Stimulated activated CD4-positive, alpha-beta T cell treated with anti-CD3 and anti-CD28 coated beads, Interleukin-1b, Interleukin-23, amount 100 ng/mL, for 48 hours (primary cell): ENCODE data around the gene CHST12.

Source experiments
- DNase-seq: peaks from one replicate; pipeline ENCODE4 v3.0.0-alpha.2; 2020

CHST12 gene

DNA sequence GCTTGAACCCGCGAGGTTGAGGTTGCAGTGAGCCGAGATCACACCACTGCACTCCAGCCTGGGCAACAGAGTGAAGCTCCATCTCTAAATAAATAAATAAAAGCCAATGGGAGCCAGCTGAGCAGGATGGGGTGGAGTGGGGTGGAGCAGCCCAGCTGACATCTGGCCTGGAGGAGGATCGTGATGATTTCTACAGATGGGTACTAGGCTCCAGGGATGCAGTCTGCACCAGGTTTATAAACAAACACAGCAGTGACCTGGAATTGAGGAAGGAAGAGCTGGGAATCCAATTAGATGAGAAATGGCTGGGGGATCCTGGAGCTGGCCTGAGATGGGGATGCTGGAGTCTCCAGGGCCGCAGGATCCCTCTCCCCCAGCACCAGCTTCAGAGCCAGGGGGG lies 80.1 kb downstream of the CHST12 start:
- no peak for DNase-seq

DNA sequence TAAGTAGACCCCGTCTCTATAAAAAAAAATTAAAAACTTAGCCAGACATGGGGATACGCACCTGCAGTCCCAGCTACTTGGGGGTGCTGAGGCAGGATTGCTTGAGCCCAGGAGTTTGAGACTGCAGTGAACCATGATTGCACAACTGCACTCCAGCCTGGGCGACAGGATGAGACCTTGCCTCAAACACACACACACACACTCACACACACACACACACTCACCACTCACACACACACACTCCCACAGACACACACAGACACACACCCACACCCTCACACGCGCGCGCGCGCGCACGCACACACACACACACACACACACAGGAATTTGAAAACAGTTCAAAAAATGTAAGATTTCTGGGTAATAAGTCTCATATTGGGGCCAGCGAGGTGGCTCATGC lies 81.5 kb downstream of the CHST12 start:
- DNase-seq: no peak

- no peak for DNase-seq
These were observed 84.3 kb downstream of the CHST12 start for GRCh38 chr7:2487586-2488271.

DNA sequence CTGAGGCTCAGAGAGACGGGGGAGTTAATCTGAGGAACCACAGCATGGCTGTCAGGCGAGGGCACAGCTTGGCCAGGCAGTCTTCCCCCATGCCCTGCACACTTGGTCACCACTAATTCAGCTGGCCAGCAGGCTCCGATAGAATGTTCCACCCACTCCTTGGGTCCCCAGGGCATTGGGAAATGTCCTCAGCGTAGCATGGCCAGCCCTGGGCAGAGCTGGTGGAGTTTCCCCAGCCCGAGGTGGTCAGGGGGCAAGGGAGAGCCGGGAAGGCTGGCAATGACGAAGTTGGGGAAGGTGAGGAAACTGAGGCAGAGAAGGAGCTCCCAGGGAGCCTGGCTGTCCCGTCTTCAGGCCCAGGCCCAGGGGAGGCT lies 84.8 kb downstream of the CHST12 start:
- DNase-seq: no peak

DNA sequence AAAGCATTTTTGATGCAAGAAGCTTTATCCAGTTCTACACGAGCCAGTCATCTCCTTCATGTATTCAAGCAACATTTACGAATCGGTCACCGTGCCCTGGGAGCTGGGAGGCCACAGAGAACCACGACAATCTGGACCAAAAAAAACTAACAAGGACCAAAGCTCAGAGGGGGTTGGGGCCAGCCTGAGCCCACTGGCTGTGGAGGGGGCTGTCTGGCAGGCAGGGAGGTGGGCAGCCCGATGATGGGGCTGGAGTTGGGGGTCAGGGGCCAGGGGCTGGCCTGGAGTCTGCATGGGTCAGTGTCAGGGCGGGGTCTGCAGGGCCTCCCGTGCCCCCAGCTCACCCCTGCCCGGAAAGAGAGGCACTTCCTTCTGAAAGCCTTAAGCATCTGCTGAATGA lies 85.3 kb downstream of the CHST12 start:
- no peak for DNase-seq

DNA sequence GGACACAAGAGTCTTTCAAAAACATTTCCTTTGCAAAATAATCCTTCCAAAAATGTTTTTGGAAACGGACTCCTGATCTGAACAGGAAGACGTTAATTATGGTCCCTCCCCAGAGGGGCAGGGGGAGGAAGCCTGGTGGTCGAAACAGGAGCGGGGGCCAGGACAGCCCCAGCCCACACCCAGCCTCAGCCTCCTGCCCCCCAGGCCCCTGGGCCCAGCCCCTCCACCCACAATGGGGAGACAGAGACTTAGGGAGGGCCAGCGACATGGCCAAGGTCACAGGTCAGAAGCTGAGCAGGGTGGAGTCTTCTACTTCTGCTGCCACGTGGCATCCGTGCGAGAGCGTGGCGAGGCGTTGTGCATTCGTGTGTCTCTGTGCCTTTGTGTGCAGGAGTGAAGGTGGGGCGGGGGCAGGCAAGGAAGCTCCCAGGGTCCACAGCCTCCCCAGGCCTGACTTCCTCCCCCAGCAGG lies 86.8 kb downstream of the CHST12 start:
- no peak for DNase-seq

- no peak for DNase-seq
These were observed 88.6 kb downstream of the CHST12 start for GRCh38 chr7:2492038-2492437.

DNA sequence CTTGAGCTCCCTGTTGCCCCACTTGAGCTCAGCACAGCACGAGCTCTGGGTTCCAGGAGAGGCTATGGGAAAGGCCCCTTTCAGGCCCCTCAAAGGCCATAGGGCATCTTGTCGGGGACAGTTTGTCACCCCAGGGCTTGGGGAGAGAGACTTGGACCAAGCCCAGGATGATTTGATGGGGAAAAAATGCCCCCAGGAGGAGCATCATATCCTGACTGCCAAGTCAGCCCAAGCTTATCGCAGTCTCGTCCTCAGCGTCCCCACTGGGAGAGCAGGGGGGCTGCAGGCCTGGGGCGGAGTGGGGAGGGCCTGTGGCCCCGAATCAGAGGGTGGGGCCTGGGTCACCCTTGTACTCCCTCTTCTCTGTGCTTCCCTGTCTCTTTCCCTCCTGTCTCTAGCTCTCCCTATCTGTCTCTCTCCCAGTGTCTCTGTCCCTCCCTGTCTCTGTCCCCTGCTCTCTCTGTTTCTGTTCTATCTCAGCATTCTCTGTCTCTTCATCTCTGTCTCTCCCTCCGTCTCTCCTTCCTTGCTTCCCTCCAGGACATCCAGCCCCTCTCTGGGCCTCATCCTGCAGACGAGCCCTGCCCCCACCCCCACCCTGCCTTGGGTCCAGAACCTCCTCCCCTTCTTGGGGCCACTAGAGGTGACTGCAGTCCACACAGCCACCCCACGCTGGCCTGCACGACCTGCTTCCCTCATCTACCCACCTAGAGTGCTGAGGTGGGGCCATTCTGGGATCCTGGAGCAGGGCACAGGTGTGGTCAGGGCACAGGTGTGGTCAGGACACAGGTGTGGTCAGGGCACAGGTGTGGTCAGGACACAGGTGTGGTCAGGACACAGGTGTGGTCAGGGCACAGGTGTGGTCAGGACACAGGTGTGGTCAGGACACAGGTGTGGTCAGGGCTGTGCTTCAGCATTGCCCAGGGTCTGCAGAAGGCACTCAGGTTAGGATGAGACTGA lies 90.1 kb downstream of the CHST12 start:
- no peak for DNase-seq

DNA sequence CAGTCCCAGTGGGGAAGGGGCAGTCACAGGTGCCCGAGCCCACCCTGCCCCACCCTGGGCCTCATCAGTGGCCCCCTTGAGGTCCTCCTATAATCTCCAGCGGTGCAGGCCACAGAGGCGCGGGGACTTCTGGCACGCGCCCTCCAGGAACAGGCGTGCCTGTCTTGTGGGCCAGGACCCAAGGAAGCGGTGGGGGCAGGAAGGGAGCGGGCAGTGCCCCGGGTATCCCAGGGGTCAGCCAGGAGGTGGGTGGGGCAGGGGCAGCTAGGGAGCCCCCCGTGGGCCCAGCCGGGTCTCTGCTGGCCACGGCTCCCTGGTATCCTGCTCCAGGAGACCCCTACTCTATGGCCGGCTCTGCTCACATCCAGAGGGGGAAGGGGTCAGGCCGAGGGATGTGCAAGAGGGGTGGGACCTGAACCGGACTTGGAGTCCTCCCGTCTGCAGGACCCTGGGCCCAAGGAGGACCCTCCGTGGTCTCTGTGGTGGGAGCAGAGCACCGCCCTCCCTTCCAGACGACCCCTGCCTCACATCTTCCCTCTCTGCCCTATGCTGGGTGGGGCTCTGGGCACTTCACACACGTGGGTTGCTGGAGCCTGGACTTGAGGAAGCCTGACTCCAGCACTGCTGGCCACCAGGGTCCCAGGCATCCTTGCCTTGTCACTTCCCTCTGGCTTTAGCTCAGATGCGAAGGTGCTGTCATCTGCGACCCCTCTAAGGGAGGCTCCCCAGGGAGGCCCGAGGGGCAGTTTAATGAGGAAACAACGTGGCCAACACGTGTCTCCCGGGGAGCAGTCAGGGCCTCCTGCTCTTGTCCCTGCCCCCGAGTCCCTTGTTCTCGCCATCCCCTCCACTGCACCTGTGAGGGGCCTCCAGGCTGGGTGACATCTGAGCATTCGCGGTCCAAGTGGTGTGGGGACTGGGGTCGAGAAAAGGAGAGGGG lies 91.0 kb downstream of the CHST12 start:
- no peak for DNase-seq

- no peak for DNase-seq
These were observed 92.2 kb downstream of the CHST12 start for GRCh38 chr7:2495418-2496299.

DNA sequence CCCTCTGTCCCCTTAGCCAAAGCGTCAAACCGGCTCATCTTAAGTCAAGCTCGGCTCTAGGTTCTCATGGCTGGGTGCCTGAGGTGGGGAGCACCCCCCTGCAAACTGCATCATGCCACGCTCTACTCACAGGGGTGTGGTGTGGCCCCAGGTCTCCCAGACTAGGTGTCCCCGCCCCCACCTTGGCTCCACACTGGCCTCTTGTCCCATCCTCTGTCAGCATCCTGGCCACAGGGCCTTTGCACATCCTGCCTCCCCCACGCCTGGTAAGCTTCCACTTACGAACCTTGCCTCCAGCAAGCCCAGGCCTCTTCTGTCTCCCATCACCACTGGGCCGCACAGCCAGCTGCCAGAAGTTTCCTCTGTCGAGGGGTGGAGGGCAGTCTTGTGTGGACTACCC lies 93.0 kb downstream of the CHST12 start:
- DNase-seq: no peak

DNA sequence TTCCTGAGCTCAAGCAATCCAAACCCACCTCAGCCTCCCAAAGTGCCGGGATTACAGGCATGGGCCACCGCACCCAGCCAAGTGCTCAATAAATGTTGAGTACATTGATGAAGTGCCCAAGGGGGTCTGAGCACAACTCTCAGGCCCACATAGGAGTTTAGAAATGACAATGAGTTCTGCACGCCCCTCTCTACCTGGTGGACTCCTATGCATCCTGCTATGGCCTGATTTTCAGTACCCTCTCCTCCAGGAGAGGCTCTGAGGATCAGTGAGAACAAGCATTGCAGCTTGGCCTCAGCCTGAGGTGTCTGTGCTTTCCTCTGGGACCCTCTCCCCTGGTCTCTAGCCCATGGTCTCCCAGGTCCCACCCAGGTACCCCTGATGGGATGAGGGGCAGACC lies 93.7 kb downstream of the CHST12 start:
- no peak for DNase-seq

- no peak for DNase-seq
These were observed 94.3 kb downstream of the CHST12 start for GRCh38 chr7:2497500-2498336.
